Astrocyte of the spinal cord (primary cell): ENCODE data around the gene SLC26A1.

Experiments used
- DNase-seq: peaks from one replicate; pipeline ENCODE4 v3.0.0; 2011; ENCODE audit warnings: low read depth, low spot score
- H3K4me3 ChIP-seq: 2 replicates; pipeline ENCODE4 v1.5.1; 2011; ENCODE audit warnings: low read depth, mild to moderate bottlenecking, low read length, moderate library complexity
- CTCF ChIP-seq: IDR thresholded peaks from 2 replicates; pipeline ENCODE4 v1.5.1; 2012; ENCODE audit warnings: low read depth, mild to moderate bottlenecking, low read length, inconsistent platforms
- in situ Hi-C: cut with HindIII; loops from 2 replicates; pipeline ENCODE4 v1.10.0; 2017; ENCODE audit warnings: low sequenced_read_pairs

SLC26A1 gene

GRCh38 chr4:1013225-1014073 is 20.2 kb upstream of the SLC26A1 start:
- TF ChIP-seq CTCF, result no peak
- no peak for DNase-seq
- in situ Hi-C loops, result no loop called here
- H3K4me3 ChIP-seq, result no peak overlapping the region

DNA sequence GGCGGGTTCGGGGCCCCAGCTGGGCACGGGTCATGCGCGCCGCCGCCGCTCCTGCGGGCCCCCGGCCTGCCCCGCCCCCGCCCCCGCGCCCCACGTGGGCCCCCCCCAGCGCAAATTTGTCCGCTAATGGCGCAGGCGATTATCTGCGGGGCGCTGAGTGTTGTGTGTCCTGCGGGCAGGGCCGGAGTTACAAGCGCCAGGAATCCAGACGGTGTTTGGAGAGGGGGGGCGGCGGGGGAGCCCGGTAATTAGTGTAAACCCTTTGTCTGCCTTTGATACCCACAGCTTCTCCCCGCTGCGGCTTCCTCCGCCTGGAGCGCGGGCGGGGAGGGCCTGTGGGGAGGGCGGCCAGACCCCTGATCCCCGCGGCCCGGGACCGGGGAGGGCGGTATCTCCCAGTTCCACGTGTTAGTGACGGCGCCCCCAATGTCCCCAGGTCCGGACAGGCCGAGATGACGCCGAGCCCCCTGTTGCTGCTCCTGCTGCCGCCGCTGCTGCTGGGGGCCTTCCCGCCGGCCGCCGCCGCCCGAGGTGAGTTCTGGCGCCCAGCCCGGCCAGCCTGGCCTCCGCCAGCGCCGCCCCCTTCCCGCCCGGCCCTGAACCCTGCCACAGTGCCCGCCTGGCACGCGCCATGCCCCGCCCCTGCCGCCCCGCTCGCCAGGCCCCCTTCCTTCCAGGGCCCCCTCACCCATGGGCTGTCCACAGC is 19.0 kb upstream of the SLC26A1 start:
- in situ Hi-C loops, result no loop called here
- DNase-seq, result peak; percentile 69
- TF ChIP-seq CTCF, result no peak
- H3K4me3 ChIP-seq, result peak overlapping the region; percentile 56

GRCh38 chr4:1011666-1012033 is 18.4 kb upstream of the SLC26A1 start:
- no peak for DNase-seq
- no peak for TF ChIP-seq CTCF
- in situ Hi-C loops, result no loop called here
- H3K4me3 ChIP-seq, result peak overlapping the region; percentile 56

- TF ChIP-seq CTCF, result no peak
- DNase-seq, result peak; percentile 91
- in situ Hi-C loops, result no loop called here
- peak within 1 kb of the TSS; percentile 56 for H3K4me3 ChIP-seq
Measured at GRCh38 chr4:1011022-1011665, 17.9 kb upstream of the SLC26A1 start, which contains the start of gene FGFRL1. Gene FGFRL1 (plus strand): TSS chr4:1011626. CDS start chr4:1012486, 860 bp downstream.

GRCh38 chr4:1010395-1011021 is 17.3 kb upstream of the SLC26A1 start:
- TF ChIP-seq CTCF, result no peak
- in situ Hi-C loops, result no loop called here
- peak overlapping the region; percentile 28 for H3K4me3 ChIP-seq
- peak; percentile 64 for DNase-seq
